Spleen (tissue), 11 donors: ENCODE measurements around the gene EIF2B5. TPM values are rescaled to one million over a fixed set of nuclear protein-coding genes. Genes with fewer than 3 reads are reported as not detected.

Experiments used
- DNase-seq: peaks from one replicate; pipeline ENCODE4 v3.0.0-alpha.2; 2020
- H3K27ac ChIP-seq, 8 donors: fragments of 200-600 bp; sonication (generic) in 7 of 8; 1 replicate in 4 of 8; 2 replicates in 4 of 8; pipeline versions ENCODE4 v1.5.0 to v1.8.0; 2016 to 2021; ENCODE audit warnings: inconsistent platforms in 4 of 8, mild to moderate bottlenecking in 4 of 8, moderate library complexity in 1 of 8
- H3K27me3 ChIP-seq, 7 donors: fragments of 200-600 bp; sonication (generic) in 6 of 7; replicated peaks in 1 of 7; 1 replicate in 4 of 7; 2 replicates in 3 of 7; pipeline versions ENCODE4 v1.5.0 to v1.8.0; 2016 to 2021; ENCODE audit warnings: inconsistent platforms in 3 of 7, mild to moderate bottlenecking in 1 of 7
- H3K36me3 ChIP-seq, 6 donors: fragments of 200-600 bp; sonication (generic) in 5 of 6; 1 replicate in 4 of 6; 2 replicates in 2 of 6; pipeline versions ENCODE4 v1.5.0 to v1.8.0; 2016 to 2021; ENCODE audit warnings: inconsistent platforms in 2 of 6
- H3K4me1 ChIP-seq, 6 donors: fragments of 200-600 bp; sonication (generic) in 5 of 6; 1 replicate in 3 of 6; 2 replicates in 3 of 6; pipeline versions ENCODE4 v1.5.0 to v1.8.0; 2016 to 2021; ENCODE audit warnings: inconsistent platforms in 3 of 6
- H3K4me3 ChIP-seq, 8 donors: fragments of 200-600 bp; sonication (generic) in 7 of 8; 1 replicate in 4 of 8; 2 replicates in 4 of 8; pipeline versions ENCODE4 v1.5.0 to v1.8.0; 2016 to 2021; ENCODE audit warnings: inconsistent platforms in 4 of 8, mild to moderate bottlenecking in 4 of 8, moderate library complexity in 2 of 8
- H3K9me3 ChIP-seq, 8 donors: fragments of 200-600 bp; sonication (generic) in 7 of 8; 1 replicate in 4 of 8; 2 replicates in 4 of 8; pipeline versions ENCODE4 v1.5.0 to v1.8.0; 2016 to 2021; ENCODE audit warnings: inconsistent platforms in 4 of 8
- POLR2A ChIP-seq, 3 donors: fragments of 450-650 bp; IDR thresholded peaks; one replicate each; pipeline ENCODE4 v1.5.1; 2017; ENCODE audit warnings: antibody characterized with exemption in 3 of 3, mild to moderate bottlenecking in 1 of 3
- POLR2AphosphoS5 ChIP-seq, 3 donors: sonication (generic); formaldehyde crosslinking; IDR thresholded peaks; one replicate each; pipeline ENCODE4 v1.5.1; 2017; ENCODE audit warnings: antibody characterized with exemption in 3 of 3
- WGBS, 5 donors: extraction: QIAGEN DNeasy Blood & Tissue Kit in 3 of 5; methylation state at CpG; one replicate each; pipeline versions ENCODE4 v1.1.5 to v1.1.7; 2013 to 2018; 5-methylcytosine and 5-hydroxymethylcytosine counted together
- intact Hi-C: fragments of 100-400 bp; cut with DNase I; formaldehyde crosslinking; loops from one replicate; pipeline ENCODE4 v1.15.0; 2023; ENCODE audit warnings: low total_unique reads
- polyA plus RNA-seq, 3 donors: library from polyadenylated mRNA; stranded (reverse); fragments of 200-250 nt; gene quantifications; one replicate each; pipeline ENCODE4 v1.2.1, GENCODE V29; 2013
- total RNA-seq, 7 donors: library from RNA; depleted of rRNA in 3 of 7; stranded (reverse); fragments of >200 nt in 3 of 7; fragmentation: NEBNext Ultra II Directional in 4 of 7; extraction: Animal tissue kit (Norgen Biotek cat#: 25700) in 4 of 7; gene quantifications; one replicate each; pipeline versions ENCODE4 v1.1.0 to v1.2.1, GENCODE V29; 2016 to 2021
- TF ChIP-seq, protein P1 (sequence below), 11 experiments: fragments of 200-600 bp in 7 of 11; fragments of 450-650 bp in 4 of 11; sonication (generic) in 4 of 11; IDR thresholded peaks in 8 of 11; conservative IDR thresholded peaks in 3 of 11; 1 replicate in 7 of 11; 2 replicates in 4 of 11; pipeline versions ENCODE4 v1.4.0 to v1.8.0; 2016 to 2021; ENCODE audit warnings: antibody characterized with exemption in 11 of 11, inconsistent platforms in 4 of 11, mild to moderate bottlenecking in 1 of 11
- donor health status: healthy with polysubstance abuse.
- donor health status: DM: no; HTN: no; CAD: no; lungs with moderate emphysema.
- donor health status: DM: no; HTN: no; CAD: no.
- donor health status: Bipolar disorder and iron deficiency.
- donor health status: healthy.
- donor health status: DM: no; HTN: no; CAD: no.
- donor health status: DM: yes; HTN: yes; CAD: no.

EIF2B5 gene
- total and polyA plus RNA-seq, 10 donors: 40.4 to 55.7 (median 47.1) TPM

DNA sequence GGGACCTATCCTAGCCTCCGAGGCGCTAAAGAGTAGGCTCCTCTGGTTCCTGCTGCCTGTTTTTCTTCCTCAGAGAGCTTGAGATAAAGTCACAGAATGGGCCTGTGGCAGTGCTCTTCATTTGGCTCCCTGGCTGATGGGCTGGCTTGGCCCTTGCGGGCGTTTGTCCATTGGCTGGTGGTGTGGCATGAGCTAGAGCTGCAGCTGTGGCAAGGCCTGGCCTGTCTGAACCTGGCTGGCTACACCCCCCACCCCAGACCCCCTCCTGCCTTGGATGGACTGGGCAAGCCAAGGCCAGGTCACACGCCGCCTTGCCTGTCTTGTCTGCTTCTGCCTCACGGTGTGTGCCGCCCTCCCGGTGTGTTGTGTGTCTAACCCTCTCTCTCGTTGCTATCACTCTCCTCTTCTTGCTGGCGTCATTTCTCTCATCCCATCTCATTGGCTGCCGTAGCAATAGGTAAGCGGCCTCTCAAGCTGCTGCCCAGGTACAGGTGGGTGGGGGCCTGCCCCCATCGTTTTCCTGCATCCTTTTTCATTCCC is 42.7 kb downstream of the EIF2B5 start:
- intact Hi-C loops: no loop called here
- peak; percentile 68 for DNase-seq
- peak overlapping the region in 5 of 8 donors; percentile 91 to 97 (median 94) for H3K27ac ChIP-seq
- TF ChIP-seq, protein P1, sequence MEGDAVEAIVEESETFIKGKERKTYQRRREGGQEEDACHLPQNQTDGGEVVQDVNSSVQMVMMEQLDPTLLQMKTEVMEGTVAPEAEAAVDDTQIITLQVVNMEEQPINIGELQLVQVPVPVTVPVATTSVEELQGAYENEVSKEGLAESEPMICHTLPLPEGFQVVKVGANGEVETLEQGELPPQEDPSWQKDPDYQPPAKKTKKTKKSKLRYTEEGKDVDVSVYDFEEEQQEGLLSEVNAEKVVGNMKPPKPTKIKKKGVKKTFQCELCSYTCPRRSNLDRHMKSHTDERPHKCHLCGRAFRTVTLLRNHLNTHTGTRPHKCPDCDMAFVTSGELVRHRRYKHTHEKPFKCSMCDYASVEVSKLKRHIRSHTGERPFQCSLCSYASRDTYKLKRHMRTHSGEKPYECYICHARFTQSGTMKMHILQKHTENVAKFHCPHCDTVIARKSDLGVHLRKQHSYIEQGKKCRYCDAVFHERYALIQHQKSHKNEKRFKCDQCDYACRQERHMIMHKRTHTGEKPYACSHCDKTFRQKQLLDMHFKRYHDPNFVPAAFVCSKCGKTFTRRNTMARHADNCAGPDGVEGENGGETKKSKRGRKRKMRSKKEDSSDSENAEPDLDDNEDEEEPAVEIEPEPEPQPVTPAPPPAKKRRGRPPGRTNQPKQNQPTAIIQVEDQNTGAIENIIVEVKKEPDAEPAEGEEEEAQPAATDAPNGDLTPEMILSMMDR (IDR thresholded peaks at IDR 0.05 in 8 of 11, conservative IDR thresholded peaks at IDR 0.05 in 3 of 11): no peak
- no peak for TF ChIP-seq POLR2AphosphoS5 (IDR thresholded peaks at IDR 0.05)
- H3K4me1 ChIP-seq: peaks cover 28 to 57% (median 41%) of the 10 kb centered on the region in 6 donors
- H3K4me3 ChIP-seq: peak overlapping the region in 1 of 8 donors; percentile 79
- peaks cover 0 to 64% (median 57%) of the 10 kb centered on the region in 6 donors for H3K36me3 ChIP-seq
- 91 to 95% (median 92%) methylated on average over 14 of the region's 14 CpGs for WGBS, 5 donors
- H3K27me3 ChIP-seq: no peaks in the 10 kb centered on the region
- H3K9me3 ChIP-seq: no peaks in the 10 kb centered on the region

DNA sequence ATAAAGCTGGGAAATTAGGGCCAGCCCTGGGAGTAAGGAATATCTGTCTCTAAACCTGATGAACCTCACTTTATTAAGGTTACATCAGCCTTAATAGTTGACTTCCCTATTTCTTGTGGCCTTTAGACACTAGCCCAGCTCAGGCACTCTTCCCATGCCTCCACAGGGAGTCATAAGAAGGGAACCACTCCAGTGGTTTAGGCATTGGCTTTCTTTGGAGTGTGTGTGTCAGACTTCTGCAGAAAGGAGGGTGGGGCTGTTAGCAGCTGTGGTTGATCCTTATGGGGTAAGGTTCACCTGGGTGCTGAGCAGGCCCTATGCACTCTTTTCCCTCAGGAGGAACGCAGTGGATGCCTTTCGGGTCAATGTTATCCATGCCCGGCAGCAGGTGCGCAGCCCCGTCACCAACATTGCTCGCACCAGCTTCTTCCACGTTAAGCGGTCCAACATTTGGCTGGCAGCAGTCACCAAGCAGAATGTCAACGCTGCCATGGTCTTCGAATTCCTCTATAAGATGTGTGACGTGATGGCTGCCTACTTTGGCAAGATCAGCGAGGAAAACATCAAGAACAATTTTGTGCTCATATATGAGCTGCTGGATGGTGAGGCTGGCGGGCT is 43.5 kb downstream of the EIF2B5 start:
- Histone ChIP-seq H3K27me3 (no peaks in the 10 kb centered on the region), H3K4me1 (peaks cover 28 to 56% (median 40%) of the 10 kb centered on the region in 6 donors), H3K27ac (peak overlapping the region in 2 of 8 donors; percentile 94 to 97), H3K4me3 (no peak overlapping the region), H3K9me3 (no peaks in the 10 kb centered on the region), H3K36me3 (peaks cover 2 to 71% (median 65%) of the 10 kb centered on the region in 6 donors)
- intact Hi-C loops: no loop called here
- 96 to 97% (median 97%) methylated on average over 13 of the region's 13 CpGs for WGBS, 5 donors
- peak; percentile 54 for DNase-seq
- TF ChIP-seq, protein P1 (IDR thresholded peaks at IDR 0.05 in 8 of 11, conservative IDR thresholded peaks at IDR 0.05 in 3 of 11): no peak
- TF ChIP-seq POLR2A (IDR thresholded peaks at IDR 0.05): no peak
- TF ChIP-seq POLR2AphosphoS5 (IDR thresholded peaks at IDR 0.05): no peak

DNA sequence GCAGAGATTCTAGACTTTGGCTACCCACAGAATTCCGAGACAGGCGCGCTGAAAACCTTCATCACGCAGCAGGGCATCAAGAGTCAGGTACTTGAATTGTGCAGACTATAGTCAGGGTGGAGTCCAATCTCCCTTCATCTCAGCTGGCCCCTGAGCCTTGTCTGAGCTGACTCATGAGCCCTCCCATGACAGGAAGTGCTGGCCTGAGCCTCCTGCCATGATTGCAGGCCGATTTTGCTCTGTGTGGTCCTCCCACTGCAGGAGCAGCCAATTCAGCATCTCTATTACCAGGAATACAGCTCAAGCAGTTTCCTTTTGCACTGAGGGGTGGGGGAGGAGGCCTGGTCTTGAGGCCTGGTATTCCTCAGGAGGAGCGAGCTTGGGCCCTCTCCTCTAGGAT is 45.0 kb downstream of the EIF2B5 start:
- Histone ChIP-seq H3K36me3 (peaks cover 2 to 84% (median 74%) of the 10 kb centered on the region in 6 donors), H3K4me3 (no peak overlapping the region), H3K4me1 (peaks cover 28 to 53% (median 38%) of the 10 kb centered on the region in 6 donors), H3K27me3 (no peaks in the 10 kb centered on the region), H3K27ac (no peak overlapping the region), H3K9me3 (no peaks in the 10 kb centered on the region)
- 84 to 97% (median 90%) methylated on average over 6 of the region's 6 CpGs for WGBS, 5 donors
- no peak for TF ChIP-seq POLR2A (IDR thresholded peaks at IDR 0.05)
- TF ChIP-seq, protein P1 (IDR thresholded peaks at IDR 0.05 in 8 of 11, conservative IDR thresholded peaks at IDR 0.05 in 3 of 11): no peak
- TF ChIP-seq POLR2AphosphoS5 (IDR thresholded peaks at IDR 0.05): no peak
- no peak for DNase-seq
- intact Hi-C loops: loop anchor here (10.0 kb wide), 1 partner anchor 135 kb away; the partner anchor contains the start of gene EIF4G1

DNA sequence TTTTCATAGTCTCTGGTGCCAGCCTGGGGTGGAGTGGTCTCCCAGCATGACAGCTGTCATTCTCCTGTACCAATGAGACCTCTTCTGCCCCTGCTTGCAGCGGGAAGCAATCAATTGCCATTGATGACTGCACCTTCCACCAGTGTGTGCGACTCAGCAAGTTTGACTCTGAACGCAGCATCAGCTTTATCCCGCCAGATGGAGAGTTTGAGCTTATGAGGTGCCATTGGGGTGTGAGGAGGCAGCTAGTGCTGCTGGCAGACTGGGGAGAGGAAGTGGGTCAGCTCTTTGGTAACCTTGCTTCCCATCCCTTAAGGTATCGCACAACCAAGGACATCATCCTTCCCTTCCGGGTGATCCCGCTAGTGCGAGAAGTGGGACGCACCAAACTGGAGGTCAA is 46.4 kb downstream of the EIF2B5 start:
- Histone ChIP-seq H3K9me3 (no peaks in the 10 kb centered on the region), H3K4me3 (no peak overlapping the region), H3K27ac (no peak overlapping the region), H3K36me3 (peaks cover 2 to 84% (median 74%) of the 10 kb centered on the region in 6 donors), H3K4me1 (peaks cover 15 to 47% (median 33%) of the 10 kb centered on the region in 6 donors), H3K27me3 (no peaks in the 10 kb centered on the region)
- WGBS, 5 donors: 84 to 95% (median 92%) methylated on average over 9 of the region's 9 CpGs
- TF ChIP-seq POLR2AphosphoS5 (IDR thresholded peaks at IDR 0.05) (no peak), POLR2A (IDR thresholded peaks at IDR 0.05) (no peak)
- TF ChIP-seq, protein P1 (IDR thresholded peaks at IDR 0.05 in 8 of 11, conservative IDR thresholded peaks at IDR 0.05 in 3 of 11): no peak
- intact Hi-C loops: loop anchor here (10.0 kb wide), 1 partner anchor 133 kb away; the partner anchor contains the start of gene EIF4G1
- no peak for DNase-seq
